ENCODE data around the gene ECSIT.

- TF ChIP-seq CTCF (IDR thresholded peaks at IDR 0.05) (no peak), RCOR1 (IDR thresholded peaks at IDR 0.05; ENCODE audit: low read length) (no peak), GATA2 (CRISPR knock-in tag; IDR thresholded peaks at IDR 0.05) (no peak), EZH2phosphoT487 (IDR thresholded peaks at IDR 0.05; ENCODE audit: borderline replicate concordance, low read depth) (no peak)
Measured at GRCh38 chr19:11574689-11575088, 45.8 kb upstream of the ECSIT start.

All from SK-N-SH (cell line).